HG03159 (cell line): ENCODE data around the gene RARG.
"Not testable (repeated sequence)": the region's sequence is repeated elsewhere in the genome, so short reads cannot be mapped to it uniquely, and the experiment has no call there.

Source experiments
- ATAC-seq: cut with Tn5 transposase; IDR thresholded peaks from one replicate; pipeline ENCODE4 v1.9.1; 2021; ENCODE audit warnings: mild to moderate bottlenecking, moderate library complexity; ENCODE audit not compliant: unreplicated experiment

RARG gene

GRCh38 chr12:53174881-53175491, 57.0 kb downstream of the RARG start:
- ATAC-seq = no peak

GRCh38 chr12:53173085-53173715, 58.8 kb downstream of the RARG start:
- ATAC-seq = no peak

- no peak for ATAC-seq
Measured at GRCh38 chr12:53172352-53172751, 59.7 kb downstream of the RARG start.

- no peak for ATAC-seq
Measured at GRCh38 chr12:53171725-53172329, 60.2 kb downstream of the RARG start.

GRCh38 chr12:53170876-53171724, 60.9 kb downstream of the RARG start:
- ATAC-seq = no peak

GRCh38 chr12:53170215-53170614, 61.8 kb downstream of the RARG start:
- no peak for ATAC-seq

- ATAC-seq = no peak
Measured at GRCh38 chr12:53169644-53170043, 62.4 kb downstream of the RARG start.

GRCh38 chr12:53166837-53167236, 65.2 kb downstream of the RARG start:
- ATAC-seq = no peak

- not testable (repeated sequence) for ATAC-seq
Measured at GRCh38 chr12:53163008-53163407, 69.0 kb downstream of the RARG start.

- ATAC-seq = no peak
Measured at GRCh38 chr12:53161119-53161911, 70.7 kb downstream of the RARG start.

GRCh38 chr12:53160673-53161072, 71.3 kb downstream of the RARG start:
- no peak for ATAC-seq
